Mesodermal cell (in vitro differentiated cells): ENCODE results near the gene PSMD14.

Source experiments
- H3K27ac ChIP-seq: 2 replicates; pipeline ENCODE4 v1.7.0; 2013; ENCODE audit warnings: mild to moderate bottlenecking, low read depth, low read length, moderate library complexity; ENCODE audit not compliant: severe bottlenecking
- H3K36me3 ChIP-seq: 2 replicates; pipeline ENCODE4 v1.7.1; 2013; ENCODE audit warnings: mild to moderate bottlenecking, low read length, moderate library complexity; ENCODE audit not compliant: control insufficient read depth, insufficient read depth
- H3K4me1 ChIP-seq: one replicate; pipeline ENCODE4 v1.7.1; 2013; ENCODE audit warnings: mild to moderate bottlenecking, low read length; ENCODE audit not compliant: insufficient read depth, control insufficient read depth, poor library complexity, severe bottlenecking
- H3K4me3 ChIP-seq: 2 replicates; pipeline ENCODE4 v1.7.0; 2013; ENCODE audit warnings: low read length, control low read depth, mild to moderate bottlenecking; ENCODE audit not compliant: insufficient read depth, poor library complexity, severe bottlenecking; ENCODE audit errors: extremely low read depth
- H3K9me3 ChIP-seq: 2 replicates; pipeline ENCODE4 v1.7.1; 2013; ENCODE audit warnings: mild to moderate bottlenecking, low read length, moderate library complexity; ENCODE audit not compliant: control insufficient read depth
- WGBS, 2 experiments: methylation state at CpG; one replicate each; pipeline ENCODE4 v1.1.5; 2013; ENCODE audit warnings: missing lambda C conversion rate in 2 of 2; ENCODE audit not compliant: insufficient coverage in 2 of 2; 5-methylcytosine and 5-hydroxymethylcytosine counted together

PSMD14 gene

GRCh38 chr2:161426455-161426921 is 118.3 kb downstream of the PSMD14 start:
- no peaks in the 10 kb centered on the region for H3K4me1 ChIP-seq
- H3K36me3 ChIP-seq, result no peaks in the 10 kb centered on the region
- 4 to 14% methylated on average over 12 to 13 of the region's 13 CpGs for WGBS, 2 experiments
- H3K27ac ChIP-seq, result no peak overlapping the region
- no peaks in the 10 kb centered on the region for H3K9me3 ChIP-seq
- peak overlapping the region; percentile 20 for H3K4me3 ChIP-seq

- Histone ChIP-seq H3K4me1 (no peaks in the 10 kb centered on the region), H3K9me3 (no peaks in the 10 kb centered on the region), H3K4me3 (peak overlapping the region; percentile 20), H3K36me3 (no peaks in the 10 kb centered on the region), H3K27ac (no peak overlapping the region)
- 3 to 5% methylated on average over 41 to 48 of the region's 54 CpGs for WGBS, 2 experiments
Observed at GRCh38 chr2:161426922-161427663, 118.9 kb downstream of the PSMD14 start.

- Histone ChIP-seq H3K36me3 (no peaks in the 10 kb centered on the region), H3K27ac (no peak overlapping the region), H3K9me3 (no peaks in the 10 kb centered on the region), H3K4me1 (no peaks in the 10 kb centered on the region), H3K4me3 (no peak overlapping the region)
- WGBS, 2 experiments, result 36 to 39% methylated on average over 52 to 59 of the region's 64 CpGs
Observed at GRCh38 chr2:161427664-161428587, 119.7 kb downstream of the PSMD14 start.

- no peak overlapping the region for H3K4me3 ChIP-seq
- no peaks in the 10 kb centered on the region for H3K9me3 ChIP-seq
- WGBS, 2 experiments, result 71 to 88% methylated on average over 1 of the region's 2 CpGs
- no peak overlapping the region for H3K27ac ChIP-seq
- no peaks in the 10 kb centered on the region for H3K36me3 ChIP-seq
- H3K4me1 ChIP-seq, result no peaks in the 10 kb centered on the region
Observed at GRCh38 chr2:161430386-161430785, 122.2 kb downstream of the PSMD14 start.

- Histone ChIP-seq H3K36me3 (no peaks in the 10 kb centered on the region), H3K27ac (no peak overlapping the region), H3K9me3 (no peaks in the 10 kb centered on the region), H3K4me1 (no peaks in the 10 kb centered on the region), H3K4me3 (no peak overlapping the region)
- 76 to 77% methylated on average over 2 to 3 of the region's 3 CpGs for WGBS, 2 experiments
Observed at GRCh38 chr2:161432107-161432506, 123.9 kb downstream of the PSMD14 start.

- Histone ChIP-seq H3K27ac (no peak overlapping the region), H3K36me3 (no peaks in the 10 kb centered on the region), H3K4me3 (no peak overlapping the region), H3K4me1 (no peaks in the 10 kb centered on the region), H3K9me3 (no peaks in the 10 kb centered on the region)
- WGBS, 2 experiments, result no CpG with 5 or more reads among the region's 1 CpG
Observed at GRCh38 chr2:161434118-161434517, 125.9 kb downstream of the PSMD14 start.

- H3K36me3 ChIP-seq, result no peaks in the 10 kb centered on the region
- H3K27ac ChIP-seq, result no peak overlapping the region
- WGBS, 2 experiments, result no CpG with 5 or more reads among the region's 3 CpGs
- no peaks in the 10 kb centered on the region for H3K4me1 ChIP-seq
- H3K9me3 ChIP-seq, result no peaks in the 10 kb centered on the region
- H3K4me3 ChIP-seq, result no peak overlapping the region
Observed at GRCh38 chr2:161436411-161436810, 128.2 kb downstream of the PSMD14 start.

GRCh38 chr2:161438598-161438997 is 130.4 kb downstream of the PSMD14 start:
- WGBS, 2 experiments, result 38 to 65% methylated on average over 1 to 2 of the region's 2 CpGs
- H3K4me1 ChIP-seq, result no peaks in the 10 kb centered on the region

GRCh38 chr2:161445097-161445496 is 136.9 kb downstream of the PSMD14 start:
- WGBS, 2 experiments, result 90 to 92% methylated on average over 6 of the region's 12 CpGs
- no peak overlapping the region for H3K4me3 ChIP-seq
- no peak overlapping the region for H3K27ac ChIP-seq
- H3K9me3 ChIP-seq, result no peaks in the 10 kb centered on the region
- H3K36me3 ChIP-seq, result no peaks in the 10 kb centered on the region
- no peaks in the 10 kb centered on the region for H3K4me1 ChIP-seq

More at GRCh38 chr2:161438598-161438997, 130.4 kb downstream of the PSMD14 start:
- Histone ChIP-seq H3K36me3 (no peaks in the 10 kb centered on the region), H3K4me3 (no peak overlapping the region), H3K9me3 (no peaks in the 10 kb centered on the region), H3K27ac (no peak overlapping the region)

- Histone ChIP-seq H3K4me1 (no peaks in the 10 kb centered on the region), H3K9me3 (no peaks in the 10 kb centered on the region), H3K36me3 (no peaks in the 10 kb centered on the region), H3K27ac (no peak overlapping the region), H3K4me3 (no peak overlapping the region)
Observed at GRCh38 chr2:161448431-161448830, 140.2 kb downstream of the PSMD14 start.
